Endothelial cell of umbilical vein (primary cell): ENCODE results near the gene STIM1. TPM values are rescaled to one million over a fixed set of nuclear protein-coding genes. Genes with fewer than 3 reads are reported as not detected.

Experiments used
- BruUV-seq: library from RNA; stranded (reverse); fragments of 400-500 nt; replicated peaks from 2 replicates; lab custom pipeline; 2021; lab: Mats Ljungman, UMichigan
- CTCF ChIA-PET: fragments of 300-600, 350-600 bp; sonication (Branson Sonifier 250); formaldehyde crosslinking; loops from one replicate; lab custom pipeline; 2021; ENCODE audit warnings: antibody characterized with exemption, inconsistent platforms; lab: Charles Lee
- POLR2A ChIA-PET: fragments of 300-600, 350-600 bp; sonication (Branson Sonifier 250); formaldehyde crosslinking; loops from one replicate; lab custom pipeline; 2021; ENCODE audit warnings: antibody characterized with exemption, inconsistent platforms; lab: Charles Lee
- DNase-seq: peaks from one replicate; pipeline ENCODE4 v3.0.0-alpha.2; 2011; ENCODE audit warnings: low read depth, low spot score
- FAIRE-seq: peaks from 2 replicates; lab custom pipeline; 2011; peaks lifted over from hg19 to GRCh38; lab: Jason Lieb, UNC
- H2AFZ ChIP-seq: 2 replicates; pipeline ENCODE4 v1.6.0; 2012; ENCODE audit warnings: low read depth, low read length, control low read depth, inconsistent platforms
- H3K27ac ChIP-seq: 2 replicates; pipeline ENCODE4 v1.5.1; 2011; ENCODE audit warnings: low read depth, mild to moderate bottlenecking, control low read depth, low read length, moderate library complexity; ENCODE audit not compliant: insufficient read depth
- H3K27me3 ChIP-seq, 2 experiments: 2 replicates each; pipeline versions ENCODE4 v1.6.0 to v1.6.1; 2011; ENCODE audit warnings: low read length in 2 of 2, mixed read lengths in 1 of 2; ENCODE audit not compliant: control insufficient read depth in 2 of 2, insufficient read depth in 2 of 2
- H3K36me3 ChIP-seq, 2 experiments: 2 replicates in 1 of 2; 3 replicates in 1 of 2; pipeline ENCODE4 v1.5.1; 2011; ENCODE audit warnings: low read length in 2 of 2, mild to moderate bottlenecking in 1 of 2, moderate library complexity in 1 of 2; ENCODE audit not compliant: control insufficient read depth in 2 of 2, insufficient read depth in 2 of 2; ENCODE audit errors: extremely low read depth in 1 of 2
- H3K4me1 ChIP-seq: 3 replicates; pipeline ENCODE4 v1.5.1; 2011; ENCODE audit warnings: mild to moderate bottlenecking, low read length; ENCODE audit not compliant: control insufficient read depth, insufficient read depth; ENCODE audit errors: extremely low read depth
- H3K4me2 ChIP-seq: 2 replicates; pipeline ENCODE4 v1.6.1; 2011; ENCODE audit warnings: low read length, control low read depth, mixed read lengths; ENCODE audit not compliant: insufficient read depth
- H3K4me3 ChIP-seq, 3 experiments: fragments of 200-600 bp in 1 of 3; sonication (generic), shearing (Covaris generic) in 1 of 3; replicated peaks in 1 of 3; 2 replicates each; pipeline ENCODE4 v1.5.1; 2011 to 2016; ENCODE audit warnings: control low read depth in 3 of 3, low read length in 3 of 3, mild to moderate bottlenecking in 2 of 3, inconsistent platforms in 1 of 3, low read depth in 1 of 3, moderate library complexity in 1 of 3; ENCODE audit not compliant: insufficient read depth in 1 of 3
- H3K79me2 ChIP-seq: 2 replicates; pipeline ENCODE4 v1.6.0; 2012; ENCODE audit warnings: low read length, inconsistent platforms; ENCODE audit not compliant: control insufficient read depth, insufficient read depth
- H3K9ac ChIP-seq: replicated peaks from 2 replicates; pipeline ENCODE3; 2011; ENCODE audit warnings: low read length, control low read depth; ENCODE audit not compliant: insufficient read depth; ENCODE audit errors: extremely low read depth
- H3K9me1 ChIP-seq: replicated peaks from 3 replicates; pipeline ENCODE4 v1.6.0; 2011; ENCODE audit warnings: mild to moderate bottlenecking, low read length; ENCODE audit not compliant: control insufficient read depth, insufficient read depth; ENCODE audit errors: extremely low read depth
- H3K9me3 ChIP-seq: replicated peaks from 2 replicates; pipeline ENCODE4 v1.5.1; 2012; ENCODE audit warnings: low read length, inconsistent platforms; ENCODE audit not compliant: control insufficient read depth, insufficient read depth
- H4K20me1 ChIP-seq: replicated peaks from 2 replicates; pipeline ENCODE3; 2011; ENCODE audit warnings: mild to moderate bottlenecking, low read length; ENCODE audit not compliant: control insufficient read depth, insufficient read depth; ENCODE audit errors: extremely low read depth
- EZH2 ChIP-seq: IDR thresholded peaks from 2 replicates; pipeline ENCODE4 v1.6.1; 2012; ENCODE audit warnings: borderline replicate concordance, low read depth, mild to moderate bottlenecking, moderate library complexity, low read length, inconsistent platforms; ENCODE audit not compliant: severe bottlenecking
- FOS ChIP-seq: IDR thresholded peaks from 2 replicates; pipeline ENCODE4 v1.6.1; 2011; ENCODE audit warnings: mild to moderate bottlenecking, low read length, moderate library complexity, borderline replicate concordance; ENCODE audit not compliant: insufficient read depth
- GATA2 ChIP-seq: IDR thresholded peaks from 2 replicates; pipeline ENCODE4 v1.7.0; 2011; ENCODE audit warnings: low read depth, mild to moderate bottlenecking, moderate library complexity, mixed read lengths, low read length; ENCODE audit not compliant: insufficient read length, insufficient read depth
- JUN ChIP-seq: IDR thresholded peaks from 2 replicates; pipeline ENCODE4 v1.6.1; 2011; ENCODE audit warnings: borderline replicate concordance, low read depth; ENCODE audit not compliant: insufficient read length, insufficient read depth
- MYC ChIP-seq: IDR thresholded peaks from one replicate; pipeline ENCODE4 v1.6.1; 2011; ENCODE audit warnings: mild to moderate bottlenecking, low read depth, low read length
- POLR2A ChIP-seq: IDR thresholded peaks from 2 replicates; pipeline ENCODE4 v1.6.1; 2012; ENCODE audit warnings: low read depth, mild to moderate bottlenecking, control low read depth, low read length
- POLR2AphosphoS5 ChIP-seq: IDR thresholded peaks from 2 replicates; pipeline ENCODE4 v1.6.1; 2012; ENCODE audit warnings: low read depth, mild to moderate bottlenecking, control low read depth, low read length, moderate library complexity; ENCODE audit not compliant: insufficient read depth
- dilution Hi-C: fragments of 300-500 bp; cut with MboI; formaldehyde crosslinking; loops from one replicate; pipeline ENCODE4 v1.15.0; 2019; ENCODE audit warnings: low sequenced_read_pairs; ENCODE audit not compliant: extremely low pct_ligation_motif_present
- intact Hi-C: fragments of 100-400 bp; cut with micrococcal nuclease; formaldehyde crosslinking; loops from one replicate; pipeline ENCODE4 v1.10.0; 2022
- polyA plus RNA-seq, 4 experiments: library from polyadenylated mRNA; depleted of rRNA in 3 of 4; stranded (reverse) in 3 of 4; unstranded in 1 of 4; fragments of >200 nt; gene quantifications; 2 replicates each; pipeline versions ENCODE4 v1.2.1 to v1.2.3, GENCODE V29; 2011 to 2012; ENCODE audit warnings: missing spikeins in 1 of 4
- total RNA-seq: library from RNA; stranded (reverse); gene quantifications from 2 replicates; pipeline ENCODE4 v1.2.3, GENCODE V29; 2021
- TF ChIP-seq, protein P1 (sequence below), 2 donors: IDR thresholded peaks; 1 replicate in 1 of 2; 2 replicates in 1 of 2; pipeline ENCODE4 v1.5.1; 2011; ENCODE audit warnings: low read length in 2 of 2, mild to moderate bottlenecking in 2 of 2, moderate library complexity in 2 of 2, control low read depth in 1 of 2, inconsistent platforms in 1 of 2, low read depth in 1 of 2; ENCODE audit not compliant: insufficient read depth in 1 of 2; ENCODE audit errors: extremely low read depth in 1 of 2
- TF ChIP-seq, protein P2 (sequence below): IDR thresholded peaks from 2 replicates; pipeline ENCODE4 v1.6.1; 2011; ENCODE audit not compliant: insufficient read depth, insufficient read length

STIM1 gene
- total and polyA plus RNA-seq, 2 donors (not counting 3 experiments of a cell fraction or from before 2014, with no cell fraction given) = 32.7 to 33.4 TPM

DNA sequence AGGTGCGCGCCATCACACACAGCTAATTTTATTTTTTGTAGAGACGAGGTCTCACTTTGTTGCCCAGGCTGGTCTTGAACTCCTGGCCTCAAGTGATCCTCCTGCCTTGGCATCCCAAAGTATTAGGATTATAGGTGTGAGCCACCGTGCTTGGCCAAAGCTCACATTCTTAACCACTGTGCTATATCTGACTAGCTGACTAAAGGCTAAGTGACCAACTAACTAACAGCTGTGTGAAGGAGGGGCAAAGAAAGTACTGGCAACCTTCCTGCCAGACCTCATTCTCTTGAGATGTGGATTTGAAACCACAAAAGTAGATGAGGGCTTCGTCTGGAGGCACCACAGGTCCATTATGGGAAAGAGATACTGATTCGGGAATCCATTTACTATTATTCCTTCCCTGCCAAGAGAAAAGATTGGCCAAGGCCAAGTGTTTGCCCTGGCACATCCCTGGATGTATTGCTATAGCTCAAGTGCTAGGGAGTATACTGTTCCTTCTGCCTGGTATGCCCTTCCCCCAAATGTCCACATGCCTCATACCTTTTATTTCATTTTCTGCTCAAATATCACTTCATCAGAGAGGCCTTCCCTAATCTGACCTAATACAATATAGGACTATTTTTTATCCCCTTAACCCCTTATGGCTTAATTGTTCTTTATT, 186.4 kb downstream of the STIM1 start:
- TF ChIP-seq POLR2AphosphoS5 = no peak
- TF ChIP-seq JUN = no peak
- TF ChIP-seq POLR2A = no peak
- TF ChIP-seq GATA2 = no peak
- TF ChIP-seq, protein P1, sequence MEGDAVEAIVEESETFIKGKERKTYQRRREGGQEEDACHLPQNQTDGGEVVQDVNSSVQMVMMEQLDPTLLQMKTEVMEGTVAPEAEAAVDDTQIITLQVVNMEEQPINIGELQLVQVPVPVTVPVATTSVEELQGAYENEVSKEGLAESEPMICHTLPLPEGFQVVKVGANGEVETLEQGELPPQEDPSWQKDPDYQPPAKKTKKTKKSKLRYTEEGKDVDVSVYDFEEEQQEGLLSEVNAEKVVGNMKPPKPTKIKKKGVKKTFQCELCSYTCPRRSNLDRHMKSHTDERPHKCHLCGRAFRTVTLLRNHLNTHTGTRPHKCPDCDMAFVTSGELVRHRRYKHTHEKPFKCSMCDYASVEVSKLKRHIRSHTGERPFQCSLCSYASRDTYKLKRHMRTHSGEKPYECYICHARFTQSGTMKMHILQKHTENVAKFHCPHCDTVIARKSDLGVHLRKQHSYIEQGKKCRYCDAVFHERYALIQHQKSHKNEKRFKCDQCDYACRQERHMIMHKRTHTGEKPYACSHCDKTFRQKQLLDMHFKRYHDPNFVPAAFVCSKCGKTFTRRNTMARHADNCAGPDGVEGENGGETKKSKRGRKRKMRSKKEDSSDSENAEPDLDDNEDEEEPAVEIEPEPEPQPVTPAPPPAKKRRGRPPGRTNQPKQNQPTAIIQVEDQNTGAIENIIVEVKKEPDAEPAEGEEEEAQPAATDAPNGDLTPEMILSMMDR (IDR thresholded peaks at IDR 0.05; ENCODE audit: extremely low read depth in 1 of 2, insufficient read depth in 1 of 2, low read depth in 1 of 2, low read length in 2 of 2) = no peak
- TF ChIP-seq, protein P2, sequence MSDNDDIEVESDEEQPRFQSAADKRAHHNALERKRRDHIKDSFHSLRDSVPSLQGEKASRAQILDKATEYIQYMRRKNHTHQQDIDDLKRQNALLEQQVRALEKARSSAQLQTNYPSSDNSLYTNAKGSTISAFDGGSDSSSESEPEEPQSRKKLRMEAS = no peak
- no peak for TF ChIP-seq EZH2
- no peak for TF ChIP-seq MYC
- no peak for TF ChIP-seq FOS
- ChIA-PET POLR2A (no interaction called here), CTCF (interaction anchor here (1.0 to 6.7 kb wide), 5 partner anchors 12 to 193 kb away, joined by 3 to 38 read pairs (median 6); partner anchors contain the start of gene STIM1)
- DNase-seq (no peak), FAIRE-seq (no peak)
- H2AFZ ChIP-seq = no peak overlapping the region
- dilution Hi-C loops (no loop called here), intact Hi-C loops (no loop called here)
- no peaks in the 10 kb centered on the region for H3K9me1 ChIP-seq
- H3K27me3 ChIP-seq = no peaks in the 10 kb centered on the region
- H3K9me3 ChIP-seq = no peaks in the 10 kb centered on the region
- no peak overlapping the region for H3K27ac ChIP-seq
- BruUV-seq = no TSS peak
- H3K4me3 ChIP-seq = no peak overlapping the region
- H3K36me3 ChIP-seq = no peaks in the 10 kb centered on the region
- no peaks in the 10 kb centered on the region for H3K79me2 ChIP-seq
- H4K20me1 ChIP-seq = no peaks in the 10 kb centered on the region
- H3K4me1 ChIP-seq = peaks cover 3% of the 10 kb centered on the region
- H3K9ac ChIP-seq = no peak overlapping the region
- H3K4me2 ChIP-seq = no peak overlapping the region
